ENCODE measurements around the gene RASSF7.

GRCh38 chr11:573146-573759, 12.5 kb downstream of the RASSF7 start:
- TF ChIP-seq JUND (IDR thresholded peaks at IDR 0.05; ENCODE audit: low read depth, low read length) (no peak), ELK1 (IDR thresholded peaks at IDR 0.05; ENCODE audit: low read depth, low read length) (no peak), TAF1 (IDR thresholded peaks at IDR 0.05; ENCODE audit: borderline replicate concordance, low read depth, low read length) (no peak), RB1 (IDR thresholded peaks at IDR 0.05; ENCODE audit: borderline replicate concordance) (no peak), ZZZ3 (IDR thresholded peaks at IDR 0.05; ENCODE audit: control insufficient read depth, insufficient read length, low read depth) (no peak), NFYA (IDR thresholded peaks at IDR 0.05; ENCODE audit: borderline replicate concordance, low read depth, low read length) (no peak), CEBPZ (IDR thresholded peaks at IDR 0.05; ENCODE audit: low read depth, low read length) (no peak), POLR2A (IDR thresholded peaks at IDR 0.05; ENCODE audit: low read depth, low read length) (no peak), PBX3 (IDR thresholded peaks at IDR 0.05; ENCODE audit: insufficient replicate concordance, low read depth, low read length) (no peak), EP300 (IDR thresholded peaks at IDR 0.05; ENCODE audit: borderline replicate concordance in 1 of 2, control insufficient read depth in 1 of 2, low read depth in 2 of 2, low read length in 2 of 2) (no peak)

All from GM12878 (cell line).